Endothelial cell of umbilical vein (primary cell): Measurements from ENCODE around the gene NFKBIL1. TPM values are rescaled to one million over a fixed set of nuclear protein-coding genes. Genes with fewer than 3 reads are reported as not detected.
A peak's percentile ranks its signal among the peaks of the same experiment; 100 is the strongest.

Experiments used
- BruUV-seq: library from RNA; stranded (reverse); fragments of 400-500 nt; replicated peaks from 2 replicates; lab custom pipeline; 2021; lab: Mats Ljungman, UMichigan
- CTCF ChIA-PET: fragments of 300-600, 350-600 bp; sonication (Branson Sonifier 250); formaldehyde crosslinking; loops from one replicate; lab custom pipeline; 2021; ENCODE audit warnings: antibody characterized with exemption, inconsistent platforms; lab: Charles Lee
- POLR2A ChIA-PET: fragments of 300-600, 350-600 bp; sonication (Branson Sonifier 250); formaldehyde crosslinking; loops from one replicate; lab custom pipeline; 2021; ENCODE audit warnings: antibody characterized with exemption, inconsistent platforms; lab: Charles Lee
- DNase-seq: peaks from one replicate; pipeline ENCODE4 v3.0.0-alpha.2; 2011; ENCODE audit warnings: low read depth, low spot score
- FAIRE-seq: peaks from 2 replicates; lab custom pipeline; 2011; peaks lifted over from hg19 to GRCh38; lab: Jason Lieb, UNC
- H2AFZ ChIP-seq: 2 replicates; pipeline ENCODE4 v1.6.0; 2012; ENCODE audit warnings: low read depth, low read length, control low read depth, inconsistent platforms
- H3K27ac ChIP-seq: 2 replicates; pipeline ENCODE4 v1.5.1; 2011; ENCODE audit warnings: low read depth, mild to moderate bottlenecking, control low read depth, low read length, moderate library complexity; ENCODE audit not compliant: insufficient read depth
- H3K27me3 ChIP-seq, 2 experiments: 2 replicates each; pipeline versions ENCODE4 v1.6.0 to v1.6.1; 2011; ENCODE audit warnings: low read length in 2 of 2, mixed read lengths in 1 of 2; ENCODE audit not compliant: control insufficient read depth in 2 of 2, insufficient read depth in 2 of 2
- H3K36me3 ChIP-seq, 2 experiments: 2 replicates in 1 of 2; 3 replicates in 1 of 2; pipeline ENCODE4 v1.5.1; 2011; ENCODE audit warnings: low read length in 2 of 2, mild to moderate bottlenecking in 1 of 2, moderate library complexity in 1 of 2; ENCODE audit not compliant: control insufficient read depth in 2 of 2, insufficient read depth in 2 of 2; ENCODE audit errors: extremely low read depth in 1 of 2
- H3K4me1 ChIP-seq: 3 replicates; pipeline ENCODE4 v1.5.1; 2011; ENCODE audit warnings: mild to moderate bottlenecking, low read length; ENCODE audit not compliant: control insufficient read depth, insufficient read depth; ENCODE audit errors: extremely low read depth
- H3K4me2 ChIP-seq: 2 replicates; pipeline ENCODE4 v1.6.1; 2011; ENCODE audit warnings: low read length, control low read depth, mixed read lengths; ENCODE audit not compliant: insufficient read depth
- H3K4me3 ChIP-seq, 3 experiments: fragments of 200-600 bp in 1 of 3; sonication (generic), shearing (Covaris generic) in 1 of 3; replicated peaks in 1 of 3; 2 replicates each; pipeline ENCODE4 v1.5.1; 2011 to 2016; ENCODE audit warnings: control low read depth in 3 of 3, low read length in 3 of 3, mild to moderate bottlenecking in 2 of 3, inconsistent platforms in 1 of 3, low read depth in 1 of 3, moderate library complexity in 1 of 3; ENCODE audit not compliant: insufficient read depth in 1 of 3
- H3K79me2 ChIP-seq: 2 replicates; pipeline ENCODE4 v1.6.0; 2012; ENCODE audit warnings: low read length, inconsistent platforms; ENCODE audit not compliant: control insufficient read depth, insufficient read depth
- H3K9ac ChIP-seq: replicated peaks from 2 replicates; pipeline ENCODE3; 2011; ENCODE audit warnings: low read length, control low read depth; ENCODE audit not compliant: insufficient read depth; ENCODE audit errors: extremely low read depth
- H3K9me1 ChIP-seq: replicated peaks from 3 replicates; pipeline ENCODE4 v1.6.0; 2011; ENCODE audit warnings: mild to moderate bottlenecking, low read length; ENCODE audit not compliant: control insufficient read depth, insufficient read depth; ENCODE audit errors: extremely low read depth
- H3K9me3 ChIP-seq: replicated peaks from 2 replicates; pipeline ENCODE4 v1.5.1; 2012; ENCODE audit warnings: low read length, inconsistent platforms; ENCODE audit not compliant: control insufficient read depth, insufficient read depth
- H4K20me1 ChIP-seq: replicated peaks from 2 replicates; pipeline ENCODE3; 2011; ENCODE audit warnings: mild to moderate bottlenecking, low read length; ENCODE audit not compliant: control insufficient read depth, insufficient read depth; ENCODE audit errors: extremely low read depth
- CTCF ChIP-seq, 2 donors: IDR thresholded peaks; 1 replicate in 1 of 2; 2 replicates in 1 of 2; pipeline ENCODE4 v1.5.1; 2011; ENCODE audit warnings: low read length in 2 of 2, mild to moderate bottlenecking in 2 of 2, moderate library complexity in 2 of 2, control low read depth in 1 of 2, inconsistent platforms in 1 of 2, low read depth in 1 of 2; ENCODE audit not compliant: insufficient read depth in 1 of 2; ENCODE audit errors: extremely low read depth in 1 of 2
- EZH2 ChIP-seq: IDR thresholded peaks from 2 replicates; pipeline ENCODE4 v1.6.1; 2012; ENCODE audit warnings: borderline replicate concordance, low read depth, mild to moderate bottlenecking, moderate library complexity, low read length, inconsistent platforms; ENCODE audit not compliant: severe bottlenecking
- JUN ChIP-seq: IDR thresholded peaks from 2 replicates; pipeline ENCODE4 v1.6.1; 2011; ENCODE audit warnings: borderline replicate concordance, low read depth; ENCODE audit not compliant: insufficient read length, insufficient read depth
- dilution Hi-C: fragments of 300-500 bp; cut with MboI; formaldehyde crosslinking; loops from one replicate; pipeline ENCODE4 v1.15.0; 2019; ENCODE audit warnings: low sequenced_read_pairs; ENCODE audit not compliant: extremely low pct_ligation_motif_present
- intact Hi-C: fragments of 100-400 bp; cut with micrococcal nuclease; formaldehyde crosslinking; loops from one replicate; pipeline ENCODE4 v1.10.0; 2022
- polyA plus RNA-seq, 4 experiments: library from polyadenylated mRNA; depleted of rRNA in 3 of 4; stranded (reverse) in 3 of 4; unstranded in 1 of 4; fragments of >200 nt; gene quantifications; 2 replicates each; pipeline versions ENCODE4 v1.2.1 to v1.2.3, GENCODE V29; 2011 to 2012; ENCODE audit warnings: missing spikeins in 1 of 4
- total RNA-seq: library from RNA; stranded (reverse); gene quantifications from 2 replicates; pipeline ENCODE4 v1.2.3, GENCODE V29; 2021

The NFKBIL1 gene
- total and polyA plus RNA-seq, 2 donors (not counting 3 experiments of a cell fraction or from before 2014, with no cell fraction given), result 9.9 to 15.5 TPM

GRCh38 chr6:31560697-31561058 is 13.3 kb downstream of the NFKBIL1 start:
- CTCF ChIA-PET, result interaction anchor here (3.5 to 31.0 kb wide), 2 partner anchors 10 to 28 kb away, joined by 31 to 1517 read pairs; partner anchors contain the start of genes LST1, LTB, NCR3 and TNF
- Histone ChIP-seq H3K4me3 (no peak overlapping the region), H2AFZ (no peak overlapping the region), H3K9me1 (no peaks in the 10 kb centered on the region), H3K9me3 (no peaks in the 10 kb centered on the region), H4K20me1 (no peaks in the 10 kb centered on the region), H3K9ac (peak overlapping the region; percentile 22), H3K27me3 (no peaks in the 10 kb centered on the region), H3K79me2 (peaks cover 7% of the 10 kb centered on the region), H3K4me1 (peaks cover 69% of the 10 kb centered on the region), H3K27ac (peak overlapping the region; percentile 98), H3K36me3 (peaks cover 2 to 10% of the 10 kb centered on the region in 2 experiments), H3K4me2 (peak overlapping the region; percentile 90)
- intact Hi-C loops (loop anchor here (1.0 kb wide), 4 partner anchors 9 to 34 kb away; partner anchors contain the start of gene NFKBIL1), dilution Hi-C loops (no loop called here)
- POLR2A ChIA-PET, result interaction anchor here (0.5 kb wide), 1 partner anchor 66 kb away, joined by 8 read pairs; no protein-coding TSS in a partner anchor
- BruUV-seq, result TSS peak; percentile 41
- no peak for FAIRE-seq
- no peak for DNase-seq
- TF ChIP-seq CTCF (IDR thresholded peaks at IDR 0.05; ENCODE audit: extremely low read depth in 1 of 2, insufficient read depth in 1 of 2, low read depth in 1 of 2, low read length in 2 of 2) (no peak), EZH2 (no peak), JUN (no peak)
